ENCODE results near the gene FEM1C.

Gene FEM1C

DNA sequence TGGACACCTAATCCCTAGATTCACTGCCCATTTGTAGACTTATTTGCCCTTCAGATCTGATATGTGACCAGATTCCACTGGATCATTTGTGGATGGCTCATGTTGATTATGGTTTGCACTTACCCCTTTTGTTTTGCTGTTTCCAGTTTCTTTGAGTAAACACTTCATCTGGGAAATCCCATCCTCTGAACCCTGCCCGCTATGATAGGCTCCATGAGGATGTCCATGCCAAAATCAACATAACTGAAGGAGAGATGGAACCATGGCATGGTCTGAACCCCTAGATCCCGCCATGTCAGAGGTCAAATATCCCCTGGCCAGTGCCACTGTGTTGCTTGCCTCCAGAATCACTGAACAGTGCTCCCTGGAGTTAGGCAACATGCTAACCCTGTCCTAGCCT is 11.7 kb upstream of the FEM1C start:
- Histone ChIP-seq H3K27me3 (ENCODE audit: insufficient read depth, poor library complexity, severe bottlenecking) (no peaks in the 10 kb centered on the region), H3K4me3 (replicated peaks; ENCODE audit: insufficient read depth, low read length) (no peak overlapping the region), H3K27ac (replicated peaks) (no peak overlapping the region)
- TF ChIP-seq, protein P1, sequence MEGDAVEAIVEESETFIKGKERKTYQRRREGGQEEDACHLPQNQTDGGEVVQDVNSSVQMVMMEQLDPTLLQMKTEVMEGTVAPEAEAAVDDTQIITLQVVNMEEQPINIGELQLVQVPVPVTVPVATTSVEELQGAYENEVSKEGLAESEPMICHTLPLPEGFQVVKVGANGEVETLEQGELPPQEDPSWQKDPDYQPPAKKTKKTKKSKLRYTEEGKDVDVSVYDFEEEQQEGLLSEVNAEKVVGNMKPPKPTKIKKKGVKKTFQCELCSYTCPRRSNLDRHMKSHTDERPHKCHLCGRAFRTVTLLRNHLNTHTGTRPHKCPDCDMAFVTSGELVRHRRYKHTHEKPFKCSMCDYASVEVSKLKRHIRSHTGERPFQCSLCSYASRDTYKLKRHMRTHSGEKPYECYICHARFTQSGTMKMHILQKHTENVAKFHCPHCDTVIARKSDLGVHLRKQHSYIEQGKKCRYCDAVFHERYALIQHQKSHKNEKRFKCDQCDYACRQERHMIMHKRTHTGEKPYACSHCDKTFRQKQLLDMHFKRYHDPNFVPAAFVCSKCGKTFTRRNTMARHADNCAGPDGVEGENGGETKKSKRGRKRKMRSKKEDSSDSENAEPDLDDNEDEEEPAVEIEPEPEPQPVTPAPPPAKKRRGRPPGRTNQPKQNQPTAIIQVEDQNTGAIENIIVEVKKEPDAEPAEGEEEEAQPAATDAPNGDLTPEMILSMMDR (IDR thresholded peaks at IDR 0.05; ENCODE audit: insufficient read depth, low read length), result no peak
- TF ChIP-seq SPI1 (IDR thresholded peaks at IDR 0.05; ENCODE audit: borderline replicate concordance, low read depth), result no peak
- TF ChIP-seq, protein P2, sequence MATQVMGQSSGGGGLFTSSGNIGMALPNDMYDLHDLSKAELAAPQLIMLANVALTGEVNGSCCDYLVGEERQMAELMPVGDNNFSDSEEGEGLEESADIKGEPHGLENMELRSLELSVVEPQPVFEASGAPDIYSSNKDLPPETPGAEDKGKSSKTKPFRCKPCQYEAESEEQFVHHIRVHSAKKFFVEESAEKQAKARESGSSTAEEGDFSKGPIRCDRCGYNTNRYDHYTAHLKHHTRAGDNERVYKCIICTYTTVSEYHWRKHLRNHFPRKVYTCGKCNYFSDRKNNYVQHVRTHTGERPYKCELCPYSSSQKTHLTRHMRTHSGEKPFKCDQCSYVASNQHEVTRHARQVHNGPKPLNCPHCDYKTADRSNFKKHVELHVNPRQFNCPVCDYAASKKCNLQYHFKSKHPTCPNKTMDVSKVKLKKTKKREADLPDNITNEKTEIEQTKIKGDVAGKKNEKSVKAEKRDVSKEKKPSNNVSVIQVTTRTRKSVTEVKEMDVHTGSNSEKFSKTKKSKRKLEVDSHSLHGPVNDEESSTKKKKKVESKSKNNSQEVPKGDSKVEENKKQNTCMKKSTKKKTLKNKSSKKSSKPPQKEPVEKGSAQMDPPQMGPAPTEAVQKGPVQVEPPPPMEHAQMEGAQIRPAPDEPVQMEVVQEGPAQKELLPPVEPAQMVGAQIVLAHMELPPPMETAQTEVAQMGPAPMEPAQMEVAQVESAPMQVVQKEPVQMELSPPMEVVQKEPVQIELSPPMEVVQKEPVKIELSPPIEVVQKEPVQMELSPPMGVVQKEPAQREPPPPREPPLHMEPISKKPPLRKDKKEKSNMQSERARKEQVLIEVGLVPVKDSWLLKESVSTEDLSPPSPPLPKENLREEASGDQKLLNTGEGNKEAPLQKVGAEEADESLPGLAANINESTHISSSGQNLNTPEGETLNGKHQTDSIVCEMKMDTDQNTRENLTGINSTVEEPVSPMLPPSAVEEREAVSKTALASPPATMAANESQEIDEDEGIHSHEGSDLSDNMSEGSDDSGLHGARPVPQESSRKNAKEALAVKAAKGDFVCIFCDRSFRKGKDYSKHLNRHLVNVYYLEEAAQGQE (IDR thresholded peaks at IDR 0.05; ENCODE audit: insufficient replicate concordance, low read depth), result no peak
- no peak for TF ChIP-seq GABPA (IDR thresholded peaks at IDR 0.05; ENCODE audit: low read depth)
- no peak for TF ChIP-seq POLR2AphosphoS5 (IDR thresholded peaks at IDR 0.05; ENCODE audit: low read depth)
- no peak for DNase-seq (ENCODE audit: low read depth in 1 of 2, low spot score in 1 of 2)

DNA sequence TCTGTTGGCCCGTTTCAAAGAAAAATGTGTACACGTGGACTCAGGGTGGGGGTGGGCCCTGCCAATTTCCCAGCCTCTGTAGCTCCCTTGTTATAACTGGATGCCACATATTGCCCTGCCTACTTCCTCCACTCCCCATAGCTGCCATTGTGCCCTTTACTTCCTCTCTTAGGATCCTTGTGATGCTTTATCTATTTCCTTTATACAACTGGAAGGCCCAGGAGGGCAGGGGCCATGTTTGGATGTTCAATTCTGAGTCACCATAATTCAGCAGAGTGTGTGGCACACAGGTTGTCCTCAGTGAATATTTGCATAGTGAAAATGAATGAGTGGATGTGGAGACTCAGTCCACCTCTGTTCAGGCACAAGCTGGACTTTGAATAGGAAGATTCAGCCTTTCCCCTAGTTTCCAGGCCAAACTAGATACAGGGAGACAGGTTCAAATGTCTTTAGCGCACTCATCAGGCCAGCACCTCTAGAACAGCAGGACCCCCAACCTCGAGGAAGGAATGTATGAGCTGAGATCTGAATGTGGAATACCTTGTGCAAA is 10.6 kb upstream of the FEM1C start:
- H3K4me3 ChIP-seq (replicated peaks; ENCODE audit: insufficient read depth, low read length), result no peak overlapping the region
- no peaks in the 10 kb centered on the region for H3K27me3 ChIP-seq (ENCODE audit: insufficient read depth, poor library complexity, severe bottlenecking)
- H3K27ac ChIP-seq (replicated peaks), result no peak overlapping the region
- TF ChIP-seq, protein P1 (IDR thresholded peaks at IDR 0.05; ENCODE audit: insufficient read depth, low read length), result no peak
- peak; percentile 42; the same call in 1 of the 2 replicates for TF ChIP-seq SPI1 (IDR thresholded peaks at IDR 0.05; ENCODE audit: borderline replicate concordance, low read depth)
- TF ChIP-seq, protein P2 (IDR thresholded peaks at IDR 0.05; ENCODE audit: insufficient replicate concordance, low read depth), result no peak
- DNase-seq (ENCODE audit: low read depth in 1 of 2, low spot score in 1 of 2), result peak in 1 of 2 experiments; percentile 9

DNA sequence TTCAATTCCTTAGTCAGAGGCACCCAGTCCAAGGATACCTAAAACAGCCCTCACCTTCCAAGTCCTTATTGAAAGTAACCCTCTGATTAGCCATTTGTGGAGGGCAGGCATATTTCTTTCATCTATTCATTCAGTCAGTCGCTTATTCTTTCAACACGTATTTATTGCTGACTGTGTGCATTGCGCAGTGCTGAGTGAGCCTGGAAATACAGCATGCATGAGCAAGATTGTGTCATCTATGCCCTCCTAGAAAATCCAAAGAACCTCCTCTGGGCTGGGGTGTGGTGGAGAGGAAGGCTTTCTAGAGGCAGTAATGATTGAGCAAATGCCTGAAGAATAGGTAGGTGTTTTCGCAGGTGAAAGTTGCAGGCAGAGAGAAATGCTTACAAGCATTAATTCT is 8.5 kb upstream of the FEM1C start:
- Histone ChIP-seq H3K27ac (replicated peaks) (no peak overlapping the region), H3K27me3 (ENCODE audit: insufficient read depth, poor library complexity, severe bottlenecking) (no peaks in the 10 kb centered on the region), H3K4me3 (replicated peaks; ENCODE audit: insufficient read depth, low read length) (no peak overlapping the region)
- TF ChIP-seq GABPA (IDR thresholded peaks at IDR 0.05; ENCODE audit: low read depth) (no peak), POLR2AphosphoS5 (IDR thresholded peaks at IDR 0.05; ENCODE audit: low read depth) (no peak), SPI1 (IDR thresholded peaks at IDR 0.05; ENCODE audit: borderline replicate concordance, low read depth) (no peak)
- TF ChIP-seq, protein P1 (IDR thresholded peaks at IDR 0.05; ENCODE audit: insufficient read depth, low read length), result no peak
- TF ChIP-seq, protein P2 (IDR thresholded peaks at IDR 0.05; ENCODE audit: insufficient replicate concordance, low read depth), result no peak
- DNase-seq (ENCODE audit: low read depth in 1 of 2, low spot score in 1 of 2), result no peak
